Breast epithelium (tissue), 4 donors: ENCODE measurements around the gene RXFP3. TPM values are rescaled to one million over a fixed set of nuclear protein-coding genes. Genes with fewer than 3 reads are reported as not detected.

Experiments
- DNase-seq, 2 donors: peaks; one replicate each; pipeline ENCODE4 v3.0.0-alpha.2; 2019; ENCODE audit warnings: low spot score in 2 of 2
- H3K27ac ChIP-seq, 2 donors: fragments of 200-600 bp; sonication (generic) in 1 of 2; one replicate each; pipeline ENCODE4 v1.5.1; 2016 to 2019; ENCODE audit warnings: mild to moderate bottlenecking in 1 of 2
- H3K27me3 ChIP-seq, 2 donors: fragments of 200-600 bp; sonication (generic) in 1 of 2; one replicate each; pipeline versions ENCODE4 v1.5.1 to v1.6.0; 2017 to 2019; ENCODE audit warnings: control low read depth in 1 of 2, mild to moderate bottlenecking in 1 of 2
- H3K36me3 ChIP-seq: fragments of 200-600 bp; one replicate; pipeline ENCODE4 v1.5.1; 2019
- H3K4me1 ChIP-seq, 2 donors: fragments of 200-600 bp; sonication (generic); one replicate each; pipeline ENCODE4 v1.5.1; 2016 to 2019; ENCODE audit warnings: control low read depth in 1 of 2
- H3K4me3 ChIP-seq, 3 donors: fragments of 200-600 bp; sonication (generic); 1 replicate in 2 of 3; 2 replicates in 1 of 3; pipeline ENCODE4 v1.5.1; 2016 to 2019; ENCODE audit warnings: mild to moderate bottlenecking in 3 of 3, moderate library complexity in 2 of 3
- H3K9me3 ChIP-seq, 2 donors: fragments of 200-600 bp; sonication (generic) in 1 of 2; one replicate each; pipeline ENCODE4 v1.5.1; 2016 to 2019; ENCODE audit warnings: control low read depth in 1 of 2
- POLR2A ChIP-seq: fragments of 450-650 bp; IDR thresholded peaks from one replicate; pipeline ENCODE4 v1.6.1; 2016; ENCODE audit warnings: antibody characterized with exemption, mild to moderate bottlenecking, moderate library complexity
- POLR2AphosphoS5 ChIP-seq, 3 donors: sonication (generic); formaldehyde crosslinking; IDR thresholded peaks; one replicate each; pipeline ENCODE4 v1.6.1; 2017; ENCODE audit warnings: antibody characterized with exemption in 3 of 3
- intact Hi-C: fragments of 100-400 bp; cut with DNase I; formaldehyde crosslinking; loops from one replicate; pipeline ENCODE4 v1.15.1; 2023; ENCODE audit warnings: low total_unique reads
- total RNA-seq, 3 donors: library from RNA; depleted of rRNA; stranded (reverse); fragments of >200 nt; gene quantifications; one replicate each; pipeline ENCODE4 v1.1.0, GENCODE V29; 2016
- TF ChIP-seq, protein P1 (sequence below), 3 donors: fragments of 450-650 bp; IDR thresholded peaks; one replicate each; pipeline ENCODE4 v1.5.1; 2016 to 2017; ENCODE audit warnings: antibody characterized with exemption in 3 of 3, mild to moderate bottlenecking in 3 of 3, moderate library complexity in 3 of 3

Gene RXFP3
- total RNA-seq, 3 donors from 2014 or later = not detected

DNA sequence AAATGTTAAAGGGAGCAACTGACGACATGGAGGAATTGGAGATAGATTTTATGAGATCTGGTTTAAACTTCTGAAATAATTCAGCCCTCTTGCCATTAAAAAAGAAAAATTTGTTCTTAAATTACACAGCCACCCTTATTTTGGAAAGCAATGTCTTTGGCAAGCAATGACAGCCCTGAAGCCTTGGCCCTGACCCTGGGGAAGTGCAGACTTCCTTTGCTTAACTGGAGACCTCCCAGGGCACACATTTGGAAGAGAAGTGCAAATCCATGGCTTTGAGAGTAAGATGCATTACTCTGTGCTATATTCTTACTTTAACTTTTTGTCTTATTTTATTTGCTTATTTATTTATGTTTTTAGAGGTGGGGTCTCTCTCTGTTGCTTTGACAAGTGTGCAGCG is 22.0 kb downstream of the RXFP3 start:
- H3K27ac ChIP-seq = no peak overlapping the region
- DNase-seq = no peak
- H3K36me3 ChIP-seq = no peaks in the 10 kb centered on the region
- TF ChIP-seq, protein P1, sequence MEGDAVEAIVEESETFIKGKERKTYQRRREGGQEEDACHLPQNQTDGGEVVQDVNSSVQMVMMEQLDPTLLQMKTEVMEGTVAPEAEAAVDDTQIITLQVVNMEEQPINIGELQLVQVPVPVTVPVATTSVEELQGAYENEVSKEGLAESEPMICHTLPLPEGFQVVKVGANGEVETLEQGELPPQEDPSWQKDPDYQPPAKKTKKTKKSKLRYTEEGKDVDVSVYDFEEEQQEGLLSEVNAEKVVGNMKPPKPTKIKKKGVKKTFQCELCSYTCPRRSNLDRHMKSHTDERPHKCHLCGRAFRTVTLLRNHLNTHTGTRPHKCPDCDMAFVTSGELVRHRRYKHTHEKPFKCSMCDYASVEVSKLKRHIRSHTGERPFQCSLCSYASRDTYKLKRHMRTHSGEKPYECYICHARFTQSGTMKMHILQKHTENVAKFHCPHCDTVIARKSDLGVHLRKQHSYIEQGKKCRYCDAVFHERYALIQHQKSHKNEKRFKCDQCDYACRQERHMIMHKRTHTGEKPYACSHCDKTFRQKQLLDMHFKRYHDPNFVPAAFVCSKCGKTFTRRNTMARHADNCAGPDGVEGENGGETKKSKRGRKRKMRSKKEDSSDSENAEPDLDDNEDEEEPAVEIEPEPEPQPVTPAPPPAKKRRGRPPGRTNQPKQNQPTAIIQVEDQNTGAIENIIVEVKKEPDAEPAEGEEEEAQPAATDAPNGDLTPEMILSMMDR (IDR thresholded peaks at IDR 0.05) = no peak
- no peak for TF ChIP-seq POLR2AphosphoS5 (IDR thresholded peaks at IDR 0.05)
- no peak for TF ChIP-seq POLR2A
- no peaks in the 10 kb centered on the region for H3K27me3 ChIP-seq
- intact Hi-C loops = no loop called here
- H3K4me3 ChIP-seq = no peak overlapping the region
- peaks cover 4 to 12% of the 10 kb centered on the region in 2 donors for H3K9me3 ChIP-seq
- no peaks in the 10 kb centered on the region for H3K4me1 ChIP-seq

DNA sequence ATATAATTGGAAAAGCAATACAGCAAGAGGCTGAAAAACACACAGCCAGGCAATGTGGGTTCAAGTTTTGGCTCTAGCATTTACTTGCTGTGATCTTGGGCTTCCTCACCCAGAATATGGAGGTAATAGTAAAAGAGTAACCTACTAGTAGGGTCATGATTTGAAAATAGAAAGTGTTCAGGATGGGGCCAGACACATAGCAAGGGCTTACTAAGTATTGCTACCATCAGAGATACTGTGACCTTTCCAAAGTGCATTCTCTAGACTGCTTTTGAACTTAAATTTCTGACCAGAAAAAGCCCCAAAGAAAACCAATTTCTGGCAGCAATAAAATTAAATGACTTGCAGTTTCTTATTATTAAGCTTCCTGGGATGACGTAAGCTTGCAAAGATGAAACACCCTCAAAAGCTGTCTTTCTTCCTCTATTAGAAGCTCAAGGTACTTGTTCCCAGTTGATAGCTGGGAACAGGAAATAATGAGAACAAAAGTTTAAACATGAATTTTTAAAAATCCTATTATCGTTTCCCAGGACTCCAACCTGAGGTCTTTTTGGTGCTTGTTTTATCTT is 28.0 kb downstream of the RXFP3 start:
- Histone ChIP-seq H3K27ac (no peak overlapping the region), H3K4me1 (no peaks in the 10 kb centered on the region), H3K27me3 (no peaks in the 10 kb centered on the region), H3K36me3 (no peaks in the 10 kb centered on the region), H3K4me3 (no peak overlapping the region), H3K9me3 (no peaks in the 10 kb centered on the region)
- intact Hi-C loops = no loop called here
- TF ChIP-seq POLR2A (no peak), POLR2AphosphoS5 (IDR thresholded peaks at IDR 0.05) (no peak)
- TF ChIP-seq, protein P1 (IDR thresholded peaks at IDR 0.05) = no peak
- no peak for DNase-seq

DNA sequence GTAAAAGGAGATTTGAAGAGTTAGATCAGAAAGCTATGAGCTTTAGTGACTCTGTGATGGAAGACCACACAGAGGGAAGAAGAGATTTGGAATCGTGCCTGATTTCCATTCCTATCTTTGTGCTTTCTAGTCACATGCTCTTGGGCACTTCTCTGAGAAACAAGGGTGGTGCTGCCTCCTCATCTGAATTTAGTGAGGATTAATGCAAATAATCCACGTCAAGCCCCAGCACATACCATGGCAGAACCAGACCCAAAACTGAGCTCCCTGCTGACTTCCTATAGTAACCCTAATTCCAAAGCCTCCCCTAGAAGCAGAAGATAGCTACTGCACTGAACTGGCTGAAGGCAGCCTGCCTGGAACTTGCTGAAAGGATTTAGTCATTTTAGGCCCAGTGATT is 30.6 kb downstream of the RXFP3 start:
- Histone ChIP-seq H3K4me1 (no peaks in the 10 kb centered on the region), H3K27ac (no peak overlapping the region), H3K36me3 (no peaks in the 10 kb centered on the region), H3K4me3 (no peak overlapping the region), H3K9me3 (no peaks in the 10 kb centered on the region), H3K27me3 (no peaks in the 10 kb centered on the region)
- no peak for DNase-seq
- TF ChIP-seq POLR2AphosphoS5 (IDR thresholded peaks at IDR 0.05) (no peak), POLR2A (no peak)
- TF ChIP-seq, protein P1 (IDR thresholded peaks at IDR 0.05) = no peak
- intact Hi-C loops = no loop called here

DNA sequence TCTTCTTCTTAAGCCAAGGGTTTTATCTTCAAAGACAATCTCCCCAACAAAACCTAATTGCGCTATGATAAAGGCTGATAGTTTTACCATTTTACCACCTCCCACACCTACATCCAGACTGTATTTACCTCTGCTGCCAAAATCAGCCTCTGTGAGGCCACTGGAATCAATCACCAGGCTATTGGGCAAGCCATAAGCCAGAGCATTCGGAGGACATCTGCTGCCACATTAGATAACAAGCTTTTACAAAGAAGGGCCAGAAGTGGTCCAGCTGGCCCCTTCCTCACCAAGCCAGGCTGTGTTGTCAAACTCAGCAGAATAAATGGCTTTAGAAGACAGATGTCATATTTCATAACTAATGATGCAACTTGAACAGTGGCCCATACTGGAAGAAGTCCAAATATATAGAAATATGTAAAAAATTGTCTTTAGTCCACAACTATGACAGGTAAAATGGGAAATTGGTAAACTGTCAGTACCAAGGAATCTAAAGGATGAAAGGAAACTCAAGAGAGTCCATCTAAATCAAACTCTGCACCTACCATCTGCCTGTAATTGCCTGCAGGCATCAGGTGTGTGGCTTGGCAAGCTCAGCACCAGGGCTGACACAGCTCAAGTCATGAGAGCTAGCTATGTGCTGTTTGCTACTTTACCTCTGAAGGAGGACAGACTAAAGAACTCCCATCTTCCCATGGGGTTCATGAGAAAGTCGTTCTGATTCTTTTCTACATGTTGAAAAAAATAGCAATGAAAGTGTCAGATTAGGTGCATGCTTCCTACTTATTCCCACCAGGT is 32.2 kb downstream of the RXFP3 start:
- H3K9me3 ChIP-seq = no peaks in the 10 kb centered on the region
- intact Hi-C loops = no loop called here
- no peak for DNase-seq
- no peaks in the 10 kb centered on the region for H3K27me3 ChIP-seq
- H3K4me1 ChIP-seq = no peaks in the 10 kb centered on the region
- H3K4me3 ChIP-seq = no peak overlapping the region
- TF ChIP-seq, protein P1 (IDR thresholded peaks at IDR 0.05) = no peak
- TF ChIP-seq POLR2A (no peak), POLR2AphosphoS5 (IDR thresholded peaks at IDR 0.05) (no peak)
- no peak overlapping the region for H3K27ac ChIP-seq
- no peaks in the 10 kb centered on the region for H3K36me3 ChIP-seq
